ENCODE results near the gene FBH1. TPM values are rescaled to one million over a fixed set of nuclear protein-coding genes. Genes with fewer than 3 reads are reported as not detected.
"Not testable (repeated sequence)": the region's sequence is repeated elsewhere in the genome, so short reads cannot be mapped to it uniquely, and the experiment has no call there.

Gene FBH1
- total RNA-seq, 1 experiment from 2014 or later: 50.5 TPM

GRCh38 chr10:5876181-5876768 is 13.8 kb upstream of the FBH1 start:
- intact Hi-C loops (cut with micrococcal nuclease; ENCODE audit: unreplicated experiment): no loop called here
- no peak overlapping the region for H3K4me3 ChIP-seq (ENCODE audit: low read depth in 2 of 2, low read length in 2 of 2)
- H3K9me3 ChIP-seq (ENCODE audit: control insufficient read depth, insufficient read depth, low read depth, low read length): no peaks in the 10 kb centered on the region
- in situ Hi-C loops (cut with HindIII; ENCODE audit: low pct_unique_long_range_greater_than_20kb, low sequenced_read_pairs): no loop called here
- POLR2A ChIA-PET: no interaction called here
- no peak for DNase-seq (ENCODE audit: low read depth, low spot score)
- CTCF ChIA-PET: no interaction called here
- no peaks in the 10 kb centered on the region for H3K27me3 ChIP-seq (ENCODE audit: control insufficient read depth, insufficient read depth, low read length)
- ATAC-seq: no peak
- no TSS peak for BruUV-seq (replicated peaks)
- no peaks in the 10 kb centered on the region for H3K4me1 ChIP-seq (ENCODE audit: control insufficient read depth, insufficient read depth, low read length)
- H3K36me3 ChIP-seq (ENCODE audit: control insufficient read depth, insufficient read depth, low read length): peaks cover 2% of the 10 kb centered on the region
- H3K27ac ChIP-seq (ENCODE audit: low read length): no peak overlapping the region
- TF ChIP-seq TCF7L2 (IDR thresholded peaks at IDR 0.05; ENCODE audit: low read depth, low read length): no peak
- no peak for TF ChIP-seq POLR2AphosphoS5 (IDR thresholded peaks at IDR 0.05; ENCODE audit: low read depth, low read length)
- no peak for TF ChIP-seq CTCF (IDR thresholded peaks at IDR 0.05)
- TF ChIP-seq REST (IDR thresholded peaks at IDR 0.05; ENCODE audit: insufficient read depth in 1 of 2, low read depth in 2 of 2, low read length in 1 of 2): no peak
- no peak for TF ChIP-seq SIN3A (IDR thresholded peaks at IDR 0.05; ENCODE audit: borderline replicate concordance, insufficient read depth, low read depth, low read length)

- intact Hi-C loops (cut with micrococcal nuclease; ENCODE audit: unreplicated experiment); H3K27ac ChIP-seq (ENCODE audit: low read length); H3K27me3 ChIP-seq (ENCODE audit: control insufficient read depth, insufficient read depth, low read length); H3K4me3 ChIP-seq (ENCODE audit: low read depth in 2 of 2, low read length in 2 of 2); H3K4me1 ChIP-seq (ENCODE audit: control insufficient read depth, insufficient read depth, low read length); H3K36me3 ChIP-seq (ENCODE audit: control insufficient read depth, insufficient read depth, low read length); DNase-seq (ENCODE audit: low read depth, low spot score); BruUV-seq (replicated peaks); POLR2A ChIA-PET; ATAC-seq; in situ Hi-C loops (cut with HindIII; ENCODE audit: low pct_unique_long_range_greater_than_20kb, low sequenced_read_pairs); H3K9me3 ChIP-seq (ENCODE audit: control insufficient read depth, insufficient read depth, low read depth, low read length); CTCF ChIA-PET: not testable (repeated sequence)
These were observed 13.0 kb upstream of the FBH1 start for GRCh38 chr10:5877041-5877440.

GRCh38 chr10:5882961-5883360 is 7.1 kb upstream of the FBH1 start:
- no peak for DNase-seq (ENCODE audit: low read depth, low spot score)
- intact Hi-C loops (cut with micrococcal nuclease; ENCODE audit: unreplicated experiment) (no loop called here), in situ Hi-C loops (cut with HindIII; ENCODE audit: low pct_unique_long_range_greater_than_20kb, low sequenced_read_pairs) (no loop called here)
- H3K4me1 ChIP-seq (ENCODE audit: control insufficient read depth, insufficient read depth, low read length): no peaks in the 10 kb centered on the region; the same call in 1 of the 2 replicates
- BruUV-seq (replicated peaks): no TSS peak
- no peak overlapping the region for H3K27ac ChIP-seq (ENCODE audit: low read length)
- ChIA-PET POLR2A (no interaction called here), CTCF (no interaction called here)
- H3K27me3 ChIP-seq (ENCODE audit: control insufficient read depth, insufficient read depth, low read length): no peaks in the 10 kb centered on the region
- TF ChIP-seq TCF7L2 (IDR thresholded peaks at IDR 0.05; ENCODE audit: low read depth, low read length) (no peak), CTCF (IDR thresholded peaks at IDR 0.05) (no peak), SIN3A (IDR thresholded peaks at IDR 0.05; ENCODE audit: borderline replicate concordance, insufficient read depth, low read depth, low read length) (no peak), POLR2AphosphoS5 (IDR thresholded peaks at IDR 0.05; ENCODE audit: low read depth, low read length) (no peak), REST (IDR thresholded peaks at IDR 0.05; ENCODE audit: insufficient read depth in 1 of 2, low read depth in 2 of 2, low read length in 1 of 2) (no peak)
- ATAC-seq: no peak
- H3K4me3 ChIP-seq (ENCODE audit: low read depth in 2 of 2, low read length in 2 of 2): no peak overlapping the region
- peaks cover 4% of the 10 kb centered on the region; the same call in 1 of the 2 replicates for H3K36me3 ChIP-seq (ENCODE audit: control insufficient read depth, insufficient read depth, low read length)
- H3K9me3 ChIP-seq (ENCODE audit: control insufficient read depth, insufficient read depth, low read depth, low read length): no peaks in the 10 kb centered on the region
